Type B pancreatic cell (in vitro differentiated cells): ENCODE measurements around the gene RINL. TPM values are rescaled to one million over a fixed set of nuclear protein-coding genes. Genes with fewer than 3 reads are reported as not detected.

Experiments
- DNase-seq: peaks from one replicate; pipeline ENCODE4 v3.0.0; 2021; ENCODE audit warnings: mixed read lengths; ENCODE audit not compliant: unreplicated experiment; ENCODE audit errors: extremely low spot score
- H3K27ac Mint-ChIP-seq: 2 replicates; pipeline ENCODE4 v1.8.0; 2021; ENCODE audit warnings: mild to moderate bottlenecking, mixed read lengths
- H3K27me3 Mint-ChIP-seq: 2 replicates; pipeline ENCODE4 v1.8.0; 2021; ENCODE audit warnings: mixed read lengths
- H3K36me3 Mint-ChIP-seq: 2 replicates; pipeline ENCODE4 v1.8.0; 2021; ENCODE audit warnings: mixed read lengths
- H3K4me1 Mint-ChIP-seq: one replicate; pipeline ENCODE4 v1.8.0; 2021; ENCODE audit warnings: mixed read lengths; ENCODE audit not compliant: unreplicated experiment
- H3K4me3 Mint-ChIP-seq: 2 replicates; pipeline ENCODE4 v1.8.0; 2021; ENCODE audit warnings: mild to moderate bottlenecking, mixed read lengths
- H3K9me3 Mint-ChIP-seq: 2 replicates; pipeline ENCODE4 v1.8.0; 2021; ENCODE audit warnings: mixed read lengths
- total RNA-seq: library from RNA; stranded (reverse); gene quantifications from 2 replicates; pipeline ENCODE4 v1.2.1, GENCODE V29; 2021; ENCODE audit warnings: low replicate concordance
- TF ChIP-seq, protein P1 (sequence below): fragments of 200-600 bp; sonication (generic); conservative IDR thresholded peaks from 2 replicates; pipeline ENCODE4 v1.5.0; 2021; ENCODE audit warnings: antibody characterized with exemption, mild to moderate bottlenecking

RINL gene
- total RNA-seq, 1 donor from 2014 or later, result 3.4 TPM

- no peaks in the 10 kb centered on the region for H3K9me3 Mint-ChIP-seq
- TF ChIP-seq, protein P1, sequence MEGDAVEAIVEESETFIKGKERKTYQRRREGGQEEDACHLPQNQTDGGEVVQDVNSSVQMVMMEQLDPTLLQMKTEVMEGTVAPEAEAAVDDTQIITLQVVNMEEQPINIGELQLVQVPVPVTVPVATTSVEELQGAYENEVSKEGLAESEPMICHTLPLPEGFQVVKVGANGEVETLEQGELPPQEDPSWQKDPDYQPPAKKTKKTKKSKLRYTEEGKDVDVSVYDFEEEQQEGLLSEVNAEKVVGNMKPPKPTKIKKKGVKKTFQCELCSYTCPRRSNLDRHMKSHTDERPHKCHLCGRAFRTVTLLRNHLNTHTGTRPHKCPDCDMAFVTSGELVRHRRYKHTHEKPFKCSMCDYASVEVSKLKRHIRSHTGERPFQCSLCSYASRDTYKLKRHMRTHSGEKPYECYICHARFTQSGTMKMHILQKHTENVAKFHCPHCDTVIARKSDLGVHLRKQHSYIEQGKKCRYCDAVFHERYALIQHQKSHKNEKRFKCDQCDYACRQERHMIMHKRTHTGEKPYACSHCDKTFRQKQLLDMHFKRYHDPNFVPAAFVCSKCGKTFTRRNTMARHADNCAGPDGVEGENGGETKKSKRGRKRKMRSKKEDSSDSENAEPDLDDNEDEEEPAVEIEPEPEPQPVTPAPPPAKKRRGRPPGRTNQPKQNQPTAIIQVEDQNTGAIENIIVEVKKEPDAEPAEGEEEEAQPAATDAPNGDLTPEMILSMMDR, result no peak
Observed at GRCh38 chr19:38841787-38842438, 36.2 kb downstream of the RINL start.

GRCh38 chr19:38841180-38841766 lies 36.8 kb downstream of the RINL start:
- Mint-ChIP-seq H3K36me3 (peaks cover 67% of the 10 kb centered on the region), H3K27ac (peak overlapping the region; percentile 46), H3K27me3 (no peaks in the 10 kb centered on the region), H3K4me1 (peaks cover 5% of the 10 kb centered on the region), H3K9me3 (no peaks in the 10 kb centered on the region), H3K4me3 (no peak overlapping the region)
- DNase-seq, result no peak
- TF ChIP-seq, protein P1, result no peak

More at GRCh38 chr19:38841787-38842438, 36.2 kb downstream of the RINL start:
- peaks cover 2% of the 10 kb centered on the region for H3K4me1 Mint-ChIP-seq
- no peak for DNase-seq
- H3K27ac Mint-ChIP-seq, result peak overlapping the region; percentile 63
- H3K27me3 Mint-ChIP-seq, result no peaks in the 10 kb centered on the region
- H3K36me3 Mint-ChIP-seq, result peaks cover 65% of the 10 kb centered on the region
- H3K4me3 Mint-ChIP-seq, result no peak overlapping the region

DNA sequence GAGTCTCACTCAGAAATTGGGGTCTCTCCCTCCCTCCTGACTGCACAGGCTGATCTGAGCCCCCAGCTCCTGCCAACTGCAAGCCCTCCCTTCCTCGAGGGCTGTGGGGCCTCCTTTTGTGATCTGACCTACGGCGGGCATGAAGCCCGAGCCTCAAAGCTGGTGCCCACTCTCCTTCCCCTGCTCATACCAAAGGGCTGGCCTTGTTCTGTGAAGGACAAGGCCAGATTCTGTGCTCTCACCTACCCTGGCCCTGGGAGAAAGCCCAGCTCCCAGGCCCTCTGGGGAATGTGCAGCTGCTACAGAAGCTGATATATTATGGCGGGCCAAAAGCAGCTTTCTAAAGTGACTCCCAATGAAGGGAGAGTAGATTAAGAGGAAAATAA lies 37.5 kb downstream of the RINL start:
- no peaks in the 10 kb centered on the region for H3K9me3 Mint-ChIP-seq
- H3K4me1 Mint-ChIP-seq, result peaks cover 5% of the 10 kb centered on the region
- no peak for DNase-seq
- TF ChIP-seq, protein P1, result no peak
- H3K27me3 Mint-ChIP-seq, result no peaks in the 10 kb centered on the region
- H3K4me3 Mint-ChIP-seq, result no peak overlapping the region
- H3K36me3 Mint-ChIP-seq, result peaks cover 60% of the 10 kb centered on the region
- H3K27ac Mint-ChIP-seq, result peak overlapping the region; percentile 46

- H3K4me1 Mint-ChIP-seq, result peaks cover 5% of the 10 kb centered on the region
- DNase-seq, result no peak
- peaks cover 56% of the 10 kb centered on the region for H3K36me3 Mint-ChIP-seq
- no peaks in the 10 kb centered on the region for H3K27me3 Mint-ChIP-seq
- TF ChIP-seq, protein P1, result no peak
- H3K27ac Mint-ChIP-seq, result peak overlapping the region; percentile 95
- H3K9me3 Mint-ChIP-seq, result no peaks in the 10 kb centered on the region
- H3K4me3 Mint-ChIP-seq, result no peak overlapping the region
Observed at GRCh38 chr19:38839816-38840582, 38.1 kb downstream of the RINL start.

GRCh38 chr19:38838986-38839761 lies 38.9 kb downstream of the RINL start:
- H3K9me3 Mint-ChIP-seq, result no peaks in the 10 kb centered on the region
- H3K27ac Mint-ChIP-seq, result peak overlapping the region; percentile 95
- no peak for DNase-seq
- H3K4me1 Mint-ChIP-seq, result peaks cover 5% of the 10 kb centered on the region
- peak overlapping the region; percentile 67 for H3K4me3 Mint-ChIP-seq
- peaks cover 52% of the 10 kb centered on the region for H3K36me3 Mint-ChIP-seq
- TF ChIP-seq, protein P1, result no peak
- H3K27me3 Mint-ChIP-seq, result no peaks in the 10 kb centered on the region
